GM12801 (cell line): ENCODE data around the gene NRTN.

Experiments used
- TF ChIP-seq, protein P1 (sequence below): IDR thresholded peaks from one replicate; pipeline ENCODE4 v1.5.1; 2011; ENCODE audit warnings: control low read depth; ENCODE audit not compliant: insufficient read length; ENCODE audit errors: extremely low read depth

Gene NRTN

DNA sequence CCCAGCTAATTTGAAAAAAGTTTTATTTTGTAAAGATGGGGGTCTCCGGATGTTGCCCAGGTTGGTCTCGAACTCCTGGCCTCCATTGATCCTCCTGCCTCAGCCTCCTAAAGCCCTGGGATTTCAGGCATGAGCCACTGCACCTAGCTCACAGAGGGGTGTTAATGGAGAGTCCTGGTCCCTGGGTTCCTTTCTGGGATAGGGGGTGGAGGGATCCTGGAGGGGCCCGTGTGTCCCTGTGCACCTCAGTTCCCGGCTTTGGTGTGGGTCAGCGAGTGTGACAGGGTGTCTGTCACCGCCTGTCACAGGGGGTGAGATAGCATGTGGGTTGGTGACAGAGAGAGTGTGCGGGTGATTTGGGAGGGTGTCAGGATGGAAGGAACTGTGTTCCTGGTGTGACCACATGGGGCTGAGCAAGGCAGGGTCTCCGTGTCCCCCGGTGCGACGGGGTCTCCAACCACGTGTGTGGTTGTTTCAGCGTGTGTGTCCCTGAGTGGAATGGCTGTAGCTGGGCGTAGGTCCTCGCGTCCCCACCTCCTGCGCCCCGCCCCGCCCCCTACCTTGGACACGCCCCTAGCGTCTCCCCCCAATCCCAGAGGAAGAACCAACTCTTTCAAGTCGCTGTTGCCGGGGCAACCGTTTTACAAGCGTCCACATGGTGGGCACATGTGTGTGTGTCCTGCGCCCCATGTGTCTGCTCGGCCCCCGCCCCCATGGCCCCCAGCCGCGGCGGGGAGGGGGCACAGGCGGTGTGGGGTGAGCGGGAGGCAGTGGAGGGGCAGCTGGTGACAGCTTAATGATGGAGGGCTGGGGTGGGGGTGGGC, 2.9 kb upstream of the NRTN start:
- TF ChIP-seq, protein P1, sequence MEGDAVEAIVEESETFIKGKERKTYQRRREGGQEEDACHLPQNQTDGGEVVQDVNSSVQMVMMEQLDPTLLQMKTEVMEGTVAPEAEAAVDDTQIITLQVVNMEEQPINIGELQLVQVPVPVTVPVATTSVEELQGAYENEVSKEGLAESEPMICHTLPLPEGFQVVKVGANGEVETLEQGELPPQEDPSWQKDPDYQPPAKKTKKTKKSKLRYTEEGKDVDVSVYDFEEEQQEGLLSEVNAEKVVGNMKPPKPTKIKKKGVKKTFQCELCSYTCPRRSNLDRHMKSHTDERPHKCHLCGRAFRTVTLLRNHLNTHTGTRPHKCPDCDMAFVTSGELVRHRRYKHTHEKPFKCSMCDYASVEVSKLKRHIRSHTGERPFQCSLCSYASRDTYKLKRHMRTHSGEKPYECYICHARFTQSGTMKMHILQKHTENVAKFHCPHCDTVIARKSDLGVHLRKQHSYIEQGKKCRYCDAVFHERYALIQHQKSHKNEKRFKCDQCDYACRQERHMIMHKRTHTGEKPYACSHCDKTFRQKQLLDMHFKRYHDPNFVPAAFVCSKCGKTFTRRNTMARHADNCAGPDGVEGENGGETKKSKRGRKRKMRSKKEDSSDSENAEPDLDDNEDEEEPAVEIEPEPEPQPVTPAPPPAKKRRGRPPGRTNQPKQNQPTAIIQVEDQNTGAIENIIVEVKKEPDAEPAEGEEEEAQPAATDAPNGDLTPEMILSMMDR = no peak

DNA sequence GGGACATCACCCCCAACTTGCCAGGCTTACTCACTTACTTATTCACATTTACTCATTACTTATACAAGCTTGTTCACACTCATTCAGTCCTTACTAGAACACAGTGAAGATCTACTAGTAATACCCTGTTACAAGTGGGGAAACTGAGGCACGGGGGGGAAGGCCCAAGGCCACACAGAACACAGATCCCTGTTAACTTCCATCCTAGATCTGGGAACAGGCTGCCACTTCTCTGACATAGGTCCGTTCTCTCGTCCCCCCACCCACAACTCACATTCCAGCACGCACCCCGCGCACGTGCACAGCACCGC, 1.5 kb upstream of the NRTN start:
- TF ChIP-seq, protein P1 = no peak

DNA sequence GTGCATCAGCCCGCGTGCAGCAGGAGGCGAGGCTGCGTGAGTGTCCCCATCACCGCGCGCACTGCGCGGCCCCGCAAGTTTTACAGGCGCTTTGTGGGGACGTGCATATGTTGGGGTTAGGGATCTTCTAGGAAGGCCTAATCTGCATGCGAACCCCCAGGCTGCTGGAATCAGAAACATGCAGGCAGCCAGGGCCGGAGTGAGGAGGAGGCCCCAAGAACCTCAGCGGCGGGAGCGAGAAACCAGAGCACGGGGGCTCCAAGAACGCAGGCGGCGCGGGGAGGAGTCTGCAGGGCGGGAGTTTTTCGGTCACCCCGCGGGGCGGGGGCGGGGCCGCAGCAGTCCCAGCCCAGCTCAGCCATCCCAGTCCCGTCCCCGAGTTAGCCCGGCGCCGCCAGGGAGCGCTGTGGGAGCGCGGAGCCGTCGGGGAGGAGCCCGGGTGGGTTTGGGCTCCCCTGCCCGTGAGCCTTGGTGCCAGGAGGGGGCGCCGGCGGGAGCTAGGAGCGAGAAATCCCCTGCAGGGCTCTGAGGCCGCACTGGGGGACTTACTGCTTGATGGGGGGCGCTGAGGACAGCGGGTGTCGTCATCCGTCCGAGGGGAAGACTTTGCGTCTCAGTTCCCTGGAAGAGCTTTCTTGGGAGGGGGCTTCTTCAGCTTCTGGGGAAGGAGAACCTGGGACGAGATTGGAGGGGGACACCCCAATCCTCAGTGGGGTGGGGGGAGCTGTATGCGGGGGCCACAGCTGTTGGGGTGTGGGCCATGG, 933 bp upstream of the NRTN start:
- TF ChIP-seq, protein P1 = no peak

DNA sequence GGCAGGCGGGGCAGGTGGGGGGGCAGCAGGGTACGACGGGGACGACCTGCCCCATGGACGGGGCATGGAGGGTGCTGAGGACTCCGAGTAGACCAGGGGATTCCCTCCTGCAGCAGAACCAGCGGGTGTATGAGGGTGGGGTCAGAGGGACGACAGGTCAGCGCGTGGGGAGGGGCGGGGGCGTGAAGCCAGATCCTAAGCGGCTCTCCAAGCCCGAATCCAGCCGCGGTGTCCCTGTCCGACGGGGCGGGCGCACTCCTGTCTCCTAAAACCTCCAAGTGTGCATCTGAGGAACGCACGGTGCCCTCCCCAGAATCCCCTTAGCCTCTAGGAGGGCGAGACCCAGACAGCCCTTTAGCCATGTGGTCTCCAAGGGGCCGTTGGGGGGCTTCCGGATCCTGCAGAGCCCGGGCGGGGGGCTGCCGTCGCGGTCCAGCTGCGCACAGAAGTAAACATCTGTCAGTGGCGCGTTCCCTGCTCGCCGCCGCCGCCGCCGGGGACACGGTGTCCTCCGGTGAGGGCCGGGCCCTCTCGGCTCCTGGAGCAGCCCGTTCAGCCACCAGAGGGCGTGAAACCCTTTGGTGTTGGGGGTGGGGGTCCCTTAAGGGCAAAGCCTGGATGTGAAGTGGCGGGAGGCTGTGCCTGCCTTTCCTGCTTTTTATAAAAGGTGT, 730 bp downstream of the NRTN start:
- TF ChIP-seq, protein P1 = no peak

DNA sequence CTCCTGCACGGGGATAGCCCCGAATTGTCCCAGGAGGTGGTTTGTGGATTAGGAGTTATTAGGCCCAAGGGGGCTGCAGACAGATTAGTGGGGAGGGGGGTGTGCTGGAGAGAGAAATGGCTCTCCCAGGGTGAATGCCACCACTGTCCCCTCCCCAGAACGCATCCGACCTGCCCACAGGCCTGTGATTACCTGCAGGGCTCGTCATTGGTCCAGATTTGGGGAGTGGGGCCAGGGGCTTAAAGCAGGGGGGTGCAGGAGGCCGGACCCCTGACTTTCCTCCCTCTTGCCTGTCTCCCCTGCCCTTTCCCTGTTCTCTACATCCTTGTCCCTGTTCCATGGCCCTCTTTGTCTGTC, 1.2 kb downstream of the NRTN start:
- TF ChIP-seq, protein P1 = no peak

DNA sequence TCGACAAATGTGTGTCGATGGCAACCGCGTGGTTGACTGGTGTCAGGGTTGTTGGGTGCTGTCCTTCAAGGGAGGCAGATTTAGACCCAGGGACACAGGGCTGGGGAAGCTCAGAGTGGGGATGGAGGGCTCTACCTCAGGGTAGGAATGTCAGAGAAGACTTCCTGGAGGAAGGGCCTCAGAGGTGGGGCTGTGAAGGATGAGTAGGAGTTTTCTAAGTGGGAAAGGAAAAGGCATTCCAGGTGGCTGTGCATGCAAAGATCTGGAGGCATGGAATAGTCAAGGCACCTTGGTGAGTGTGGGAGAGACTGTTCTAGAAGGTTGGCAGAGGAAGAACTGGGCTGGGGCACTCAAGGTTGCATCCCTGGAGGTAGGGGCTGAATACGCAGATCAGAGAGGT, 2.0 kb downstream of the NRTN start:
- TF ChIP-seq, protein P1 = no peak

DNA sequence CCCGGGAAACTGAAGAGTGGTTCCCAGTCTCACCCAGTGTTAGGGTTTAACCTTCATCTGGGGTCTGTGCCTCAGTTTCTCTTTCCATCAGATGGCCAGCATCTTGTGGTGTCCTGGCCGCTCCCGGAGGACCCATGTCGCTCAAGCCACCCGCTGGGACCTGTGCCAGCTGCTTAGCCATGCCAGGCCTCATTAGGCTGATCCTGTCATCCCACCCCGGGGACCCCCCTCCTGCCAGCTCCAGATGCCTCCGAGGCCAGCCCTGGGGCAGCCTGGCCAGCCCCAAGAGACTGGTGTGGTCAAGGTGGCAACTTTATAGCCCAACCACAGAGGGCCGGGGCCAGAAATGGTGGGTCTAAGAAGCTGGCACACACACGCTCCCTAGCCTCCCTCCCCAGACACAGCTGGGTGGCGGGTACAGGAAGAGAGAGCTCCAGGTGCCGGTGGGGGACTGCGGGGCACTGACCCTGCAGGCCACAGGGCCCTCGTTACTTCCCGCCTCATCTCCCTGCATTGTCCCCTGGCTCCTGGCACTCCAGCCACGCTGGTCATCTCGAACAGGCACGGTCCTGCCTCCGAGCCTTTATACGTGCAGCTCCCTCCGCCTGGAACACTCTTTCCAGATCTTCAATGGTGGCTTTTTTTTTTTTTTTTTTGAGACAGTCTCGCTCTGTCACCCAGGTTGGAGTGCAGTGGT, 3.4 kb downstream of the NRTN start:
- TF ChIP-seq, protein P1 = no peak
